GM04503 (cell line): Measurements from ENCODE around the gene ACTN3.
"Not testable (repeated sequence)": the region's sequence is repeated elsewhere in the genome, so short reads cannot be mapped to it uniquely, and the experiment has no call there.

Experiments
- DNase-seq: peaks from one replicate; pipeline ENCODE4 v3.0.0-alpha.2; 2012; ENCODE audit warnings: low read depth

ACTN3 gene

GRCh38 chr11:66546368-66546965 lies at the start of gene ACTN3:
Gene ACTN3 (plus strand): TSS chr11:66546903. CDS start chr11:66546938, 35 bp downstream.
- no peak for DNase-seq

GRCh38 chr11:66497206-66497605 lies 49.5 kb upstream of the ACTN3 start:
- no peak for DNase-seq

GRCh38 chr11:66498506-66498905 lies 48.2 kb upstream of the ACTN3 start:
- DNase-seq = no peak

- DNase-seq = no peak
Observed at GRCh38 chr11:66505276-66505816, 41.4 kb upstream of the ACTN3 start.

GRCh38 chr11:66509131-66509561 lies 37.6 kb upstream of the ACTN3 start:
- no peak for DNase-seq

GRCh38 chr11:66510271-66510989 lies 36.3 kb upstream of the ACTN3 start, which contains the start of gene BBS1:
Gene BBS1 (plus strand): TSS chr11:66510635. CDS start chr11:66510660, 25 bp downstream.
- peak; percentile 38 for DNase-seq

GRCh38 chr11:66510990-66511339 lies 35.7 kb upstream of the ACTN3 start:
- DNase-seq = no peak

- no peak for DNase-seq
Observed at GRCh38 chr11:66523611-66524010, 23.1 kb upstream of the ACTN3 start.

- DNase-seq = no peak
Observed at GRCh38 chr11:66524304-66525040, 22.2 kb upstream of the ACTN3 start.

- DNase-seq = no peak
Observed at GRCh38 chr11:66529069-66529468, 17.6 kb upstream of the ACTN3 start.

- DNase-seq = no peak
Observed at GRCh38 chr11:66529655-66530054, 17.0 kb upstream of the ACTN3 start.

- no peak for DNase-seq
Observed at GRCh38 chr11:66530927-66531709, 15.6 kb upstream of the ACTN3 start.

- DNase-seq = no peak
Observed at GRCh38 chr11:66531841-66532240, 14.9 kb upstream of the ACTN3 start.

GRCh38 chr11:66532784-66533183 lies 13.9 kb upstream of the ACTN3 start:
- no peak for DNase-seq

GRCh38 chr11:66539170-66539869 lies 7.4 kb upstream of the ACTN3 start:
- DNase-seq = no peak

GRCh38 chr11:66539870-66540213 lies 6.9 kb upstream of the ACTN3 start:
- DNase-seq = no peak

- not testable (repeated sequence) for DNase-seq
Observed at GRCh38 chr11:66540598-66540997, 6.1 kb upstream of the ACTN3 start.

GRCh38 chr11:66541892-66542291 lies 4.8 kb upstream of the ACTN3 start:
- DNase-seq = no peak

GRCh38 chr11:66542362-66542761 lies 4.3 kb upstream of the ACTN3 start:
- DNase-seq = no peak

- DNase-seq = no peak
Observed at GRCh38 chr11:66543263-66544107, 3.2 kb upstream of the ACTN3 start.
